Measurements from ENCODE around the gene MAML2.

MAML2 gene

DNA sequence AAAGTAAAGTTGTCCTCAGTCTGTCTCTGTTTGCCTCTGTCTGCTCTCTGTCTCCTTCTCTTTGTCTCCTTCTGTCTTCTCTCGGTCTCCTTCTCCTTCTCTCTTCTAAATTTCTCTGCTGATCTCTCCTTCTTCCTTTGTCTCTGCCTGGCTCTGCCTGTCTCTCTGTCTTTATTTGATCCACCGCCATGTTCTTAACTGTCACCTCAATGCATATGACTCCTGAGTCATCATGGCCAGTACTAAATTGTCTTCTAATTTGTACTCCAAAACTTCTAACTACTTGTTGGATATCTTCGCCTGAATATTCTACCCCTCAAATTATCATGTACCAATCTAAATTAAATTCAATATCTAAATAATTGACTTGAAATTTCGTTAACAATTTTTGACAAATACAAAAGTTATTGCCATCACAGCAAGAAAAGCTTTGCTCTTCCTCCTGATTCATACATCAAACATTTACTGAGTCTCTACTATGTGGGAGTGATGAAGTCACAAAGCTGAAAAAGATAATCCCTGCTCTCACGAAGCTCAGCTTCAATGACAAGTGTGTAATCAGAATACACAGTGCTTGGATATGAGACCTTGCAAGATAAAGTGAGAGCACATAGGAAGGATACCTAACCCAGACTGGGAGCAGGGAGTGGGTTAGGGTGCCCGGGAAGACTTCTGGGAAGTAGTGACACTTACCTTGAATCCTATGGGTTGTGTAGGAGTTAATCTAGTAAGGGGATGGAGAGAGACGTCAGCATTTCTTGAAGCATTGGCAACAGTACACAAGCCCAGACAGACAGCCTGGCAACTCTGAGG, 193.0 kb downstream of the MAML2 start:
- TF ChIP-seq, protein P1, sequence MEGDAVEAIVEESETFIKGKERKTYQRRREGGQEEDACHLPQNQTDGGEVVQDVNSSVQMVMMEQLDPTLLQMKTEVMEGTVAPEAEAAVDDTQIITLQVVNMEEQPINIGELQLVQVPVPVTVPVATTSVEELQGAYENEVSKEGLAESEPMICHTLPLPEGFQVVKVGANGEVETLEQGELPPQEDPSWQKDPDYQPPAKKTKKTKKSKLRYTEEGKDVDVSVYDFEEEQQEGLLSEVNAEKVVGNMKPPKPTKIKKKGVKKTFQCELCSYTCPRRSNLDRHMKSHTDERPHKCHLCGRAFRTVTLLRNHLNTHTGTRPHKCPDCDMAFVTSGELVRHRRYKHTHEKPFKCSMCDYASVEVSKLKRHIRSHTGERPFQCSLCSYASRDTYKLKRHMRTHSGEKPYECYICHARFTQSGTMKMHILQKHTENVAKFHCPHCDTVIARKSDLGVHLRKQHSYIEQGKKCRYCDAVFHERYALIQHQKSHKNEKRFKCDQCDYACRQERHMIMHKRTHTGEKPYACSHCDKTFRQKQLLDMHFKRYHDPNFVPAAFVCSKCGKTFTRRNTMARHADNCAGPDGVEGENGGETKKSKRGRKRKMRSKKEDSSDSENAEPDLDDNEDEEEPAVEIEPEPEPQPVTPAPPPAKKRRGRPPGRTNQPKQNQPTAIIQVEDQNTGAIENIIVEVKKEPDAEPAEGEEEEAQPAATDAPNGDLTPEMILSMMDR (conservative IDR thresholded peaks at IDR 0.05; ENCODE audit: control insufficient read depth, insufficient read depth, low read depth, low read length): no peak
- DNase-seq (ENCODE audit: low read depth): peak; percentile 80
- no peak overlapping the region for H3K4me3 ChIP-seq (ENCODE audit: control insufficient read depth, low read depth, low read length)

GRCh38 chr11:96147906-96148486, 195.0 kb downstream of the MAML2 start:
- no peak overlapping the region for H3K4me3 ChIP-seq (ENCODE audit: control insufficient read depth, low read depth, low read length)
- no peak for DNase-seq (ENCODE audit: low read depth)
- TF ChIP-seq, protein P1 (conservative IDR thresholded peaks at IDR 0.05; ENCODE audit: control insufficient read depth, insufficient read depth, low read depth, low read length): no peak

- H3K4me3 ChIP-seq (ENCODE audit: control insufficient read depth, low read depth, low read length): no peak overlapping the region
- TF ChIP-seq, protein P1 (conservative IDR thresholded peaks at IDR 0.05; ENCODE audit: control insufficient read depth, insufficient read depth, low read depth, low read length): no peak
- DNase-seq (ENCODE audit: low read depth): no peak
These were observed 195.8 kb downstream of the MAML2 start for GRCh38 chr11:96147186-96147585.

- TF ChIP-seq, protein P1 (conservative IDR thresholded peaks at IDR 0.05; ENCODE audit: control insufficient read depth, insufficient read depth, low read depth, low read length): no peak
- H3K4me3 ChIP-seq (ENCODE audit: control insufficient read depth, low read depth, low read length): no peak overlapping the region
- no peak for DNase-seq (ENCODE audit: low read depth)
These were observed 196.2 kb downstream of the MAML2 start for GRCh38 chr11:96146765-96147164.

GRCh38 chr11:96145163-96145585, 197.8 kb downstream of the MAML2 start:
- peak; percentile 41 for DNase-seq (ENCODE audit: low read depth)
- no peak overlapping the region for H3K4me3 ChIP-seq (ENCODE audit: control insufficient read depth, low read depth, low read length)
- TF ChIP-seq, protein P1 (conservative IDR thresholded peaks at IDR 0.05; ENCODE audit: control insufficient read depth, insufficient read depth, low read depth, low read length): no peak

DNA sequence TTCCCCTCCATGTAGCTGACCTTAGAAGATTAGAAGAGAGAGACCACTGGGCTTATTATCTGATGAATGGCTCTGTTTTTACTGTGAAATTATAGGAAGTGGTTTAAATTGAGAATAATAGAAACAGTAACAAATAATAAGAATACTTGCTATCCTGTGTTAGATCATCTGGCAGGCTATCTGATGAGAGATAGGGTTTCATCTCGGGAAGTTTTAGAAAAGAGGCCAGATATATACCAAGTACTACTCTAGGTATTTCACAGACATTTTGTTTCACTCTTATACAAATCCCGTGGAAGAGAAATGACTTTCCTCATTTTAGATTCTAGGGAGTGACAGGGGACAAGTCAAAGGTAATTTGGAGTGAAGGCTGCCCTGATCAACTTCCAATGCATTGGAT, 198.4 kb downstream of the MAML2 start:
- DNase-seq (ENCODE audit: low read depth): no peak
- TF ChIP-seq, protein P1 (conservative IDR thresholded peaks at IDR 0.05; ENCODE audit: control insufficient read depth, insufficient read depth, low read depth, low read length): no peak
- H3K4me3 ChIP-seq (ENCODE audit: control insufficient read depth, low read depth, low read length): no peak overlapping the region
